Stimulated activated CD4-positive, alpha-beta T cell treated with anti-CD3 and anti-CD28 coated beads, Interleukin-15, amount 100 ng/mL, for 48 hours (primary cell): Measurements from ENCODE around the gene SLC39A11.
"Not testable (repeated sequence)": the region's sequence is repeated elsewhere in the genome, so short reads cannot be mapped to it uniquely, and the experiment has no call there.

ENCODE experiments used
- DNase-seq, 2 donors: peaks; one replicate each; pipeline ENCODE4 v3.0.0-alpha.2; 2020; ENCODE audit warnings: low read depth in 2 of 2

SLC39A11 gene

GRCh38 chr17:72658675-72659074 is 433.8 kb downstream of the SLC39A11 start:
- DNase-seq = no peak

GRCh38 chr17:72657467-72658317 is 434.8 kb downstream of the SLC39A11 start:
- DNase-seq = no peak

DNA sequence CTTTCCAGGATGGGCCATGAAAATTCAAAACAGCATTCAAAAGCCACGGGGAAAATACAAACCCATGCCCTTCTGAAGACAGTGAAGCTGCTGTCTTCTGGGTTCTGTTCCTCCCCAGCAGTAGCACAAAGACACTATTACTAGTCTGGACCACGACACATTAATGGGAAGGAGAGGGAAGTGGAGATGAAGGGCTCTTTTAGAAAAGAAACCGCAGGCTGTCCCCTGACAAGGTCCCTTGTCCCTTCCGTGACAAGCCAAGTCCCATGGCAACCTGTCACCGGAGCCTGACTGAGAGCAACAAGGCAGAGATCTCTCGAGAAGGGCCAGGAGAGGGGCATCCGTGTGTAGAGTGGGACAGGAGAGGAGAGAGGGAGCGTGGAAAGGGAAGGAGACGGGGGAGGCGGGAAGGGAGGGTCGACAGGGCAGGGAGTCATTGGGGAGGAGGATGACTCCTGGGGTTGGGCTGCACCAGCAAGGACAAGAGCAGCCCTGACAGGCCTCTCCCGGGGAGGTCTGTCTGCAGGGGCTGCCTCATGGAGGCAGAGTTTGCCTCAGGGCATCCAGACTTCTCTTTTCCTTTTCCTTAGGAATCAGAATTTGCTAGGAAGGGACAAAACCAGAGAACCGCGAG is 436.2 kb downstream of the SLC39A11 start:
- DNase-seq = no peak

DNA sequence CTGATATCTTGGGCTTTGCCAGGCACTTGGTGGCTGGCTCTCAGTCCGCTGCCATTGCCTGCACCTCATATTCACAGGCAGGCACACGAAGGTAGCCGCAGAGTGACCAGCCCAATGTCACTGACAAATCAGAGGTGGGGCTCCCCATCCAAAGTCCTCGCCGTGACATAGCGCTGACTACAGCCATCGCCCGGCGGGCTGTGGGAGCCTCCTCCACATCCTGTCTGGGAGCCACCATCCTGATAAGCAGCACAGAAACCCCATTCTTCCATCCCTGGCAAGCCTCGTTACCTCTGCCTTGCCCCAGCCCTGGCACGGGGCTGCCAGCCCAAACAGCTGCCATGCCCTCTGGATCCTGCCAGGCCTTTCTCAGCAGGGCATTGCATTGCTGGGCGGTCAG is 437.8 kb downstream of the SLC39A11 start:
- DNase-seq = no peak

GRCh38 chr17:72651988-72652387 is 440.5 kb downstream of the SLC39A11 start:
- DNase-seq = no peak

DNA sequence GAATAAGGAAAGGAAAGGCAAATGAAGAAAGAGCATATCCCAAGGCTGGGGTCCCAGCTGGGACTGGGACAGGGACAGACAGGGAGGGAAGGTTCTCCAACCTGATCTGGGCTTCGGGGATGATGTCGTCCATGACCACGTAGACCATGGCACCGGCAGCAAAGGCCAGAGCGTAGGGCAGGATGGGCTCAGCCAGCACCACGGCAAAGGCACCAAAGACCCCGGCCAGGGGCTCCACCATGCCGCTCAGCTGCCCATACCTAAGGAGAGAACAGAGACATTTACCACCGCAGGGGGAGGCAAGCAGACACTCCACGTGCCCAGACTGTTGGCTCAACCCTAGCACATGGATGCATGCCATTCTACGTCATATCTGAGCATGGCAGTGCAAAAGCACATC is 443.8 kb downstream of the SLC39A11 start:
- DNase-seq = no peak

GRCh38 chr17:72646176-72646575 is 446.3 kb downstream of the SLC39A11 start:
- DNase-seq = no peak

GRCh38 chr17:72644492-72644891 is 448.0 kb downstream of the SLC39A11 start:
- DNase-seq = no peak

- DNase-seq = no peak
Measured at GRCh38 chr17:72643575-72644216, 448.8 kb downstream of the SLC39A11 start.

- DNase-seq = no peak
Measured at GRCh38 chr17:72642720-72643119, 449.8 kb downstream of the SLC39A11 start.

GRCh38 chr17:72640415-72641165 is 451.9 kb downstream of the SLC39A11 start:
- DNase-seq = no peak

DNA sequence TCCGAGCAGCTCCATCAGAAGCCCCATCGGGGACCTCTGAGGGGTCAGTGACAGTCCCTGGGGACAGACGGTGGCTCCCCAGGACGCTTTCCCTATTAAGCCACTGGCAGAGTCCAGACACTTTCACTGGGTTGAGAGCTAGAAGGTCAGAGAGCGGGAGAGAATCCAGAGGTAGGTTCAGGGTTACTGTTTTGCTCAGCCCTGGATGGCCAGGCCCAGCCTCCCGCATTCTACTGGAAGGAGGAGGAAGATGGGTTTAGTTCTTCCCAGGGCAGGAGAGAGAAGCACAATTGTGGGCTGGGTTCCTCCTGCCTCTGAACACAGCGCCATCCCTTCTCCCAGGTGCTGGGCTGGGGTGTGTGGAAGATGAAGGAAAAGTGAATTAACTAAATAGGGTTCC is 452.8 kb downstream of the SLC39A11 start:
- no peak for DNase-seq

- not testable (repeated sequence) for DNase-seq
Measured at GRCh38 chr17:72638932-72639331, 453.6 kb downstream of the SLC39A11 start.

DNA sequence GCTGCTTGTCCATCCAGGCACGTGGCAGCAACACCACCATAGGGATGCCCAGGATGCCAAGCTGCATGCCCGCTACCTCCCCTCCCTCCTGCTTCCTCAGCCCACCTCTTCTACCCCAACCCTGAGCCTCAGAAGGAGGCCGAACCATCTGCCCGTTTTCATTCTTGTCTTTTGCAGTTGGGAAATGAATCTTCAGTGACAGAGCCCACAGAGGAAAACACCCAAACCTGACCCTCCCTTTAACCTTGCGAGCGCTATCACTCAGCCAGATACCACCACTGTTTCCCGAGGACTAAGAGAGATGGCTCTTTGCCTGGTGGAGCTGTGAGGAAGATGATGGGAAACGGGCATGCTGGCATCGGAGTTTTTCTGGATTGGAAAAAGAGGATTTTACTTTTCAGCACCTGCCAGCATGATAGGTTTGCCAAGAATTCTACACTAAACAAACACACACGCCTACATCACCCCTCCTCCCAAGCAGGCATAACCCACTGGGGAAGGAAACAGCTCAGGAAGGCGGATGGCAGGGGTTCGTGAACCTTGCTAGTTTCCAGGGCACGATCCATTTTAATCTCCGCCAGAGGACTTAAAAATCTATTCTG is 457.4 kb downstream of the SLC39A11 start:
- DNase-seq = no peak

GRCh38 chr17:72634621-72635020 is 457.9 kb downstream of the SLC39A11 start:
- DNase-seq = no peak

DNA sequence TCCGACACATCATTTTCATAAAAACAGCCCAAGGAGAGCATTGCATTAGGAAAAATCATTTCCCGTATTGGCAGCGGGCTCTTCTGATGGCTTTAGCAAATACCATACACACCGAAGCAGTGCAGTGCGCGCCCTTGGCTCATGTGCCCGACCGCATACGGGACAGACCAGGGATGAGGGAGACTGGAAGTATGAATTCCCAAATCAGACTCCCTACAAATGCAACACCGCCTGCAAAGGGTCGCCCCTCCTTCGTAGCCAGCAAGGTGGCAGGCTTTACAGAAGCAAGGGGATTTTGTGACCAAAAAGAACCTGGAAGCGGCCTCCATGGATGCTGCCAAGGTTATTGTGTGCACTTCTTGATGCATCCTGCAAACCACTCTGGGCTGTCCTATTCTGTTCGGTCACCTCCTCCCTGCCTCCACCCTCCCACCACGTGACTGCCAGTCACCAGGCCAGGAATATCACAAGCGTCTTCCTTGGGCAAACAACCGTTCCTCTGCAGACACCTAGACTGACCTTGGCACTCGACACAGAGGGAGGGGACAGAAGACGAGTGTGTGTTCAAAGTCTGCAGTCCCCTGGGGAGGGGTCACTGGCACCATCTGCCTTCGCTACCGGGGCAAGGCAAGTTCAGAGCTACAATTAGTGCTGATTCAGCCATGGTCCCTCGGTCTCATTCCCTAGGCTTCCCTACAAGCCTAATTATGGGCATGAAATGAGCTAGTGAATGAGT is 460.4 kb downstream of the SLC39A11 start:
- DNase-seq = no peak

- DNase-seq = no peak
Measured at GRCh38 chr17:72631568-72631948, 460.9 kb downstream of the SLC39A11 start.

DNA sequence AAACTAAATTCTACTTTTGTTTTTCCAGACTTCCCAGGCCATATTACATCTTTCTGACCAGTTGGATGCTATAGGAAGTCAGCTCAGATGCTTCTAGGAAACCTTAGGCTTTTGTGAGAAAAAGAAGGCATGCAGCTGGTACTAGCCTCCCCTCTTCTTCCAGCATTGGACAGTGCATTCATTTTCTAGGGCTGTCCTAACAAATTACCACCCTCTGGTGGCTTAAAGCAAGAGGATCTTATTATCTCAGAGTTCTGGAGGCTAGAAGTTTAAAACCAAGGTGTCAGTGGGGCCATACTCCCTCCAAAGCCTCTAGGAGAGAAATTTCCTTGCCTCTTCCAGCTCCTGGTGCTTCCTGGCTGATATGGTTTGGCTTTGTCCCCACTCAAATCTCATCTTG is 467.8 kb downstream of the SLC39A11 start:
- DNase-seq = no peak

DNA sequence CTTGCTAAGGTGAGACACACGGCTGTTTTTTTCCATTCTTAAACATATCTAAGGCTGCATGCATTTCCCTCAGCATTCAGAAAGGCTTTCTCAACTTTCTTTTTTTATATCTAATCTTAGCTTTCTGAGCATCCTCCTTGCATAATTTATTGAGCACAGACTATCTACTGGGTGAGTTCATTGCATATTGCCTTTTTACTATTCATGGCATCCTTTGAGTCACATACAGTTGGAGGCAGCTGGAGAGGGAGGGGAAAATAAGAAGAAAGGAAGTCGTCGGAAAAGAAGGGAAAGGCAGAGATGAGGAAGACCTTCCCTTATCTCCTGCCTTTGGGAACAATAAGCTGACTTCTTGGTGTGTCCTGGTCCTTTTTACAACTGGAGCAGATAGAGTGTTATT is 468.3 kb downstream of the SLC39A11 start:
- no peak for DNase-seq

GRCh38 chr17:72622661-72623433 is 469.6 kb downstream of the SLC39A11 start:
- DNase-seq = no peak
